Right ventricle myocardium superior (tissue), 1 donor: ENCODE measurements around the gene CACFD1. TPM values are rescaled to one million over a fixed set of nuclear protein-coding genes. Genes with fewer than 3 reads are reported as not detected.

ENCODE experiments used
- ATAC-seq: fragments of 200-7000 bp; cut with Tn5 transposase; one replicate; pipeline ENCODE4 v1.9.1; 2020; ENCODE audit warnings: mild to moderate bottlenecking; ENCODE audit not compliant: poor library complexity
- DNase-seq: peaks from one replicate; pipeline ENCODE4 v3.0.0-alpha.2; 2020
- intact Hi-C: fragments of 100-400 bp; cut with DNase I; formaldehyde crosslinking; loops from one replicate; pipeline ENCODE4 v1.11.2; 2022
- long read RNA-seq: library from polyadenylated mRNA; unstranded; transcript quantifications from one replicate; pipeline ENCODE4 v2.0.0, GENCODE V29; 2021
- total RNA-seq: library from RNA; stranded (reverse); fragmentation: NEBNext Ultra II Directional; extraction: Animal tissue kit (Norgen Biotek cat#: 25700); gene quantifications from one replicate; pipeline ENCODE4 v1.2.1, GENCODE V29; 2021
- donor health status: DM: no; HTN: yes; CAD: no; lungs with severe emphysema.

Gene CACFD1
- total RNA-seq, result 12.9 TPM
- long read RNA-seq, transcript CACFD1-201 (4 exons, 2,688 nt), result minor isoform, 12 of 92 reads
- long read RNA-seq, transcript CACFD1-202 (5 exons, 2,794 nt), result major isoform, 53 of 92 reads
- long read RNA-seq, partial matches to known transcripts, result 13 of 92 reads
- long read RNA-seq, other reads (novel, unspliced or antisense), result 13 of 92 reads

DNA sequence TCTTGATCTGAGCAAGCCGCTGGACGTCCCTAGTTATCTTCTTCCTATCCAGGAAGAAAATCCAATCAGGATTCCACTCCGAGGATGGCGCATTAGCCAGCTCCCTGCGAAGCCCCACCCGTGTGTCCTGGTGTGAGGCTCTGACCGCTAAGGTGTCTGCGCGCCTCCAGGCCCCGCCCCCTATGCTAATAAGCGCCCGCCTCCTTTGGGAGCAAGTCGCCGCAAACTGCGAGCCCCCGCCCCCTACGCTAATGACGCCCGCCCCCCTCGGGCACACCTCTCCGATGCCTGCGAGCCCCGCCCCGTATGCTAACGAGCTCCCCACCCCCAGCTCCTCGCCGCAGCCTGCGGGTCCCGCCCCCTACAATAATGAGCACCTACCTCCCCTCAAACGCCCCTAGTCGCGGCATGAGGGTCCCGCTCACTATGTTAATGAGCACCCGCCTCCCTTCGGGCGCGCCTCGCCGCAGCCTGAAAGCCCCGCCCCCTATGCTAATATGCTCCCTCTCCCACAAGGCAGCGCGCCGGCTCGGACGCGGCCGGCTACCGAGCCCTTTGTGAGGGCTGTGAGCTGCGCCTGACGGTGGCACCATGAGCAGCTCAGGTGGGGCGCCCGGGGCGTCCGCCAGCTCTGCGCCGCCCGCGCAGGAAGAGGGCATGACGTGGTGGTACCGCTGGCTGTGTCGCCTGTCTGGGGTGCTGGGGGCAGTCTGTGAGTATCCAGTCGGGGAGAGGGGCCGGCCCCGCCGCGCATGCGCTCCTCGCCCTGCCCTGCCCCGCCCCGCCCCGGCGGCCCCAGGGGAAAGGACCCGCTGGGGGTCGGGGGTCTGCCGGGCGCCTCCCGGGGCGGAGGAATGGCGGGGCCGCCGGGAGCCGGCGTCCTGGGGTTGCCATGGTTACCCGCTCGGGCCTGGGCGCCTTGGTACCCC is at the start of gene CACFD1:
Gene CACFD1, plus strand, starts transcription at position 503 of the 929 bp plus-strand sequence. Its CDS starts 89 bp downstream, at position 592.
- peak; percentile 96 for ATAC-seq
- intact Hi-C loops, result no loop called here
- DNase-seq, result peak; percentile 98

DNA sequence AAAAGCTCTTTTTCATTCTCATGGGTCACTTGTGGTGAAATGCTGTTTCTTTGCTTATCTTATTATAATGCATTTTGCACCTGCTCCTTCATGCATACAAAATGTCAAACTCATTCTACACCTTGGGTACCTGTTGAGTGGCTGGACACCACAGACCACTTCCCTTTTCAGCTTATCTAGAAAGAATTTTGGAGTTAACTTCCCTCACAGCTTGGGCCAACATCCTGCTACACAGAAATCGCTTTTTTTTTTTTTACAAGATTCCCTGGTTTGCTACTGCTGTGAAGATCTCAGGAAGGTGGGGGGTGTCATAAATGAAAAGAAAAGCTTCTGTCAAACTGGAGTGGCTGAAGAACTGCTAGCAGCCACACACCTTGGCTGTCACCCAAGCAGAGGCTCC is 44.6 kb upstream of the CACFD1 start:
- intact Hi-C loops, result no loop called here
- ATAC-seq (no peak), DNase-seq (no peak)

DNA sequence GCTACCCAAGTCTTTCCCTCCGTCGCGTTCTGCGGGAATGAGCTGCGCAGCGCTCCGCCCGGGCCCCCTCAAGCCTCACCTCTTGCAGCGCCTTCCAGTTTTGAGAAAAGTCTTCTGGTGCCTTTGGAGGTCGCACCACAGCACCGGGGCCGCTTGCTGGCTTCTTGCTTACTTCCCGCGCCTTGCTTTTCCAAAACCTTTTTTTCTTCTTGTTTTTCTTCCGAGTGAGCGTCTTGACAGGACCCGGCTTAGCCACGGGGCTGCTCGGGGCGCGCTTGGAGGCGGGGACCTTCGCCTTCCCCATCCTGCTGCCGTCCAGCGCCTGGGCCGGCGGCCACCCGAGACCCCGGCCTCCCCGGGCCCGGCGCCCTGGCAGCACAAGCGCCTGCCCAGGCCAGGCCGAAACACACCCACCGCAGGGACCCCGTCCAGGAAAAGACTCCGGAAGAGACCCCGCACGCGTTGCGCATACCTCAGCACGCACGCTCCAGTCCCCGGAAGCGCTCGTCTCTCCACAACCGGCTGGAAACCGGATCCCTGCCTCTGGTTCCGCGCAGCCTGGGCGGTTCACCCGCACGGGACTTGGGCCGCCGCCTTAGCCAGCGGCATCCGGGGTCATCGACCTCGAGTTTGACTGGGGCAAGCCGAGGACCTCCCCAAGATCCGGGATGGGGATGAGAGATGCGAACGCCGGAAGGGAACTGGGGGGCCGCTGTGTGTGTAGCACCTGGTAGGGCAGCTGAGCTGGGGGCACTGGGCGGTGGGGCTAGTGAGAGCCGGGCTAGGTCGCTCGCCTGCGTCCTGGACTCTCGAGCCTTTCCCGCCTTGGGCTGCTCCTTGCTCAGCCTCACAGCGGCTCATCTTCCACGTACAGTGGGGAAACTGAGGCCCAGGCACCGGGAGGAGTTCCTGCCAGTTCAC is 42.0 kb upstream of the CACFD1 start, which contains the start of gene REXO4:
Gene REXO4, minus strand, starts transcription at position 470 of the 921 bp plus-strand sequence. Its CDS starts 166 bp downstream, at position 304.
- DNase-seq (peak; percentile 88), ATAC-seq (peak; percentile 97)
- intact Hi-C loops, result no loop called here

DNA sequence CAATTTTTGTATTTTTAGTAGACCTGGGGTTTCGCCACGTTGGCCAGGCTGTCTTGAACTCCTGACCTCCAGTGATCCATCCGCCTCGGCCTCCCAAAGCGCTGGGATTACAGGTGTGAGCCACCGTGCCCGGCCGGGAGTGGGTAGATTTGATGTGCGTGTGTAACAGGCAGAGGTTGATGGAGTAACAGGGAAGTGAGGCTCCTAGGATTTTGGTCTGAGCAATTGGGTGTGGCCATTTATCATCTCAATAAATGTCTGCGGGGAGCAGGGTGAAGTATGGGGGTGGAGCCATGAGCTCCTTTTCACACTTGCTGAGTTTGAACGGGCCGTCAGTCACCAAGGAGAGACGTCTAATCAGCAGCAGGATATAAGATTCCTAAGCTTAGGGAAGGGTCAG is 40.8 kb upstream of the CACFD1 start:
- intact Hi-C loops, result no loop called here
- no peak for DNase-seq
- ATAC-seq, result no peak

DNA sequence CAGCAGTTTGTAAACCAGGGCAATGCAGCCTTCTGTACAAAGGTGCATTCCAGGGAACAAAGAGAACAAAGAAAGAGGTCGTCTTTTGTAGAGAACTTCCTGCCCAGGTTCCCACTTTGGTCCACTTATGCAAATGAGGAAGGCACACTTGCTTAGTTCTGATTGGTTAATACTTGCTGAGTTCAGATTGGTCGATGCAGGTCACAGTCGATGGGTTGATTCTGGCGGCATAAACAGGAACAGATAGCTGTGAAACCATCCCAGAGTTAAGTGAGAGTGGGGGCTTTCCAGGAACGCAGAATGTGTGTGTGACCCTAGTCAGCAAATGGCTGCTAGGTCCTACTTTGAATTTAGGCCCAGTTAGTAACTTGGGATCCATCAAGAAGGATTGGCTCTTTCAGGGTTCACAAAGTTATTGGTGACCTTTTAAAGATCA is 39.4 kb upstream of the CACFD1 start:
- ATAC-seq (no peak), DNase-seq (no peak)
- intact Hi-C loops, result no loop called here

DNA sequence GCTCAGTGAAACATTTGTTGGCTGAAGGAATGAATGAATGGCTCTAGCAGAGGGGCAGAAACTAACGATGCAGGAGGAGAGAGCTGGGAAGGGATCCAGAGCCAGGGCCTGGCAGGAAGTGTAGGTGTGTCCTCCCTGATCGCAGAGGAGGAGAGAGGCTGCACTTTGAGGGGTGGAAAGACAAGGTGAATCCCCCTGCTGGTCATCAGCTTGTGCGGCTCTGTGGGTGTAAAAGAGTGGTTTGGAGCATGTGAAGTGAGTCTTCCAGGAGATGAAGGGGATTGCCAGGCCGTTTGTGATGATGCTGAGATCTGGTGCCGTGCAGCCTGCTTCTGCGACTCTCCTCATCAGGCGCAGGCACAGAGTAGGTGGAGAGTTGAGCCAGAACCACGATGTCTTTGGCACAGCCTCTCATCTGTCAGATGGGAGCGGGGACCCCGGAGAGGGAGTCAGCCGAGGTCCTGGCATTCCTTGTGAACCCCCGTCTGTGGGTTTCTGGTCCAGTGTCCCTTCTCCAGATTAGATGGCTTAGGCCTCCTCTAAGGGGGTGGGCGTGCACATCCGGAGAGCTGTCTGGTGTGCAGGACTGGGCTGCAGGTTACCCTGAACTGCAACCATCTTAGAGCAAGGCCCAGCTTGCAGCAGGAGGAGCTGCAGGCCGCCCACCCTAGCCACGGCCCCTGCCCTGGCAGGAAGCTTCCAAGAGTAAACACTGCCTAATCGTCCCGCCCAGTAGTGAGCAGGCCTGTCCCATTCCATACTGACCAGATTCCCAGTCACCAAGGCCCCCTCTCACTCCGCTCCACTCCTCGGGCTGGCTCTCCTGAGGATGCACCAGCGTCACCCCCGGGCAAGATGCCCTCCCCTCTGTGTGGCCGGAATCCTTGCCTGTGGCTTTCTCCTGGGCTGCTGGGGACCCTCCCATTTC is 37.9 kb upstream of the CACFD1 start, which contains the start of gene ADAMTS13:
Gene ADAMTS13, plus strand, starts transcription at position 753 of the 928 bp plus-strand sequence. Its CDS starts 77 bp downstream, at position 830.
- no peak for ATAC-seq
- intact Hi-C loops, result no loop called here

DNA sequence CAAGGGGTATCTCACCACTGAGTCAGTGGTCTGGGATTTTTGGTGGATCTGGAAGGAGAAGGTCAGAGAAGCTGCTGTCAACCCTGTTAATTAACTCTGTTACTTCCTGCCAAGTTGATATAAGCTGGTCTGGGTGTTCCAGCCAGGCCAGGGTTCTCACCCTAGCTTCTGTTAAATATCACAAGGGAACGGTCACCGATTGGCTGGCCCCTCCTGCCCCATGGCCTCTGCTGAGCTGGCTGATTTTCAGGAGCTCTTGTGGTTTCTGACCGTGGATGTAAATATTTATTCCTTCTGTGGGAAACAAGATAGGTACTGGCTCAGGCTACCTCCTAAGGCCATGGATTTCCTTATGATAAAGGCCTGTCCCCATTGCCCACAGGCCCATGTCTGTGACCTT is 36.6 kb upstream of the CACFD1 start:
- no peak for DNase-seq

More for the DNA sequence above, 37.9 kb upstream of the CACFD1 start, which contains the start of gene ADAMTS13:
- no peak for DNase-seq

DNA sequence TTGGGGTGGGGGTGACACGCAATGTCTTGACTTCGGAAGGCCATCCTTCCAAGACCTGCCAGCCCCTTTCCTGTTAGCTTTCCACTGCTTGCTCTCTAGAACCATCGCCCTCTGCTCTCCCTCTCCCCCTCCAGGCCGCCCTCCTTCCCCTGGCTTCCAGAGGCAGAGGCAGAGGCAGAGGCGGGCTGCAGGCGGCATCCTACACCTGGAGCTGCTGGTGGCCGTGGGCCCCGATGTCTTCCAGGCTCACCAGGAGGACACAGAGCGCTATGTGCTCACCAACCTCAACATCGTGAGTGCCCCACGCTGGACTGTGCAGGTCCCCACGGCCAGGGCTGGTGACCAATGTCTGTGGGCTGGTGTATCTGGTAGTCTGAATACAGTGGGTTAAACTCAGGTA is 35.6 kb upstream of the CACFD1 start:
- ATAC-seq (no peak), DNase-seq (no peak)
- intact Hi-C loops, result no loop called here

More for the DNA sequence above, 36.6 kb upstream of the CACFD1 start:
- ATAC-seq, result peak; percentile 14
- intact Hi-C loops, result no loop called here

DNA sequence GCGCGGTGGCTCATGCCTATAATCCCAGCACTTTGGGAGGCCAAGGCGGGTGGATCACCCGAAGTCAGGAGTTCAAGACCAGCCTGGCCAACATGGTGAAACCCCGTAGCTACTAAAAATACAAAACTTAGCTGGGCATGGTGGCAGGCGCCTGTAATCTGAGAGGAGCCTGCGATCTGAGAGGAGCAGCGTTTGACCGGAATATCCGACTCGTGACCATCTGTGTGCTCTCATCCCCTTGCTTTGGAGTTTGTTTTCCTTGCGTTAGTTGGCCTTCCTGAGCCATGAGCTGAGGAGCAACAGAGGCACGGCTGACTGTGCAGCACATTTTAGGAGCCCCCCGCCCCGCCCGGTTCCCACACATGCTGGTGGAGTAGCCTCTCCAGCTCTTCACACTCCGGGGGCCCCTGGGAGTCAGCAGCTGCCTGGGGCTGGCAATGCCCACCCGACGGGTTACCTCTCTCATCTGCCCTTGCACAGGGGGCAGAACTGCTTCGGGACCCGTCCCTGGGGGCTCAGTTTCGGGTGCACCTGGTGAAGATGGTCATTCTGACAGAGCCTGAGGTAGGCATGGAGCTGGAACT is 34.6 kb upstream of the CACFD1 start:
- intact Hi-C loops, result no loop called here
- ATAC-seq (no peak), DNase-seq (no peak)

DNA sequence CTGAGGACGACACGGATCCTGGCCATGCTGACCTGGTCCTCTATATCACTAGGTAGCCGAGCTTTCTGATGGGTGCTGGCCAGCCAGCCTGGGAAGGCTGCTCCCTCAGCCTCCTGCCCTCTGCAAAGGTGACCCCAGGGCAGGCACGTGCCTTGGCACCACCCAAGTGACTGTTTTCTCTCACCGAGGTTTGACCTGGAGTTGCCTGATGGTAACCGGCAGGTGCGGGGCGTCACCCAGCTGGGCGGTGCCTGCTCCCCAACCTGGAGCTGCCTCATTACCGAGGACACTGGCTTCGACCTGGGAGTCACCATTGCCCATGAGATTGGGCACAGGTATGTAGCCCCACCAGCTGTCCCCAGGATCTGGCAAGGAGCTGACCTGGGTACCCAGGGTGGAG is 33.8 kb upstream of the CACFD1 start:
- no peak for DNase-seq
- intact Hi-C loops, result no loop called here
- no peak for ATAC-seq

DNA sequence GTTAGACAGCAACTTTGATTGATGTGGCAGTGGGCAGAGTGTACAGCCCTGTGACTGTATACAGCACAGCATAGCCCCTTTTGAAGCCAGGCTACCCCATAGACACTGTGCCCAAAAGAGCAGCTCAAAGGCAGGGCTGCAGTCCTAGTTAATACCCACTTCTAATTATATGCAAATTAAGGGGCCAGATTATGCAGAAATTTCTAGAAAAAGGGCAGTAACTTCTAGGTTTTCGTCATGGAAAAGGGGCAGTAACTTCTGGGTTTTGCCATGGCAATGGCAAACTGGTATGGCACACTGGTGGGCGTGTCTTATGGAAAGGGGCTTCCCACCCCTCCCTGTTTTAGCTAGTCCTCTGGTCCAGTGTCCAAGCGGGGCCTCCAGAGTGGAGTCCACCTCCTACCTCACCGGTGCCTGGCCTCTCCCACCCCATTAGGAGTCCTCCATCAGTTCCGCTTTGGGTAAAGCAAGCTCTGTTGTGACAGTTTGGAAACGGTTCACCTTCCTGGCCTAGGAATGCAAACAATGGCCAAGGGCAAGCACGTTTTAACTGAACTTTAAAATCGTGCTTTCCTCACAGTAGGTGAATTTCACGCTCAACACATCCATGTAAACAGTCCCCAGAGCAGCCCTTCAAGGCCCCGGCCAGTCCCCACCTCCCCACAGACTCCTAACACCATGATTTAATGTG is 32.0 kb upstream of the CACFD1 start:
- DNase-seq, result no peak

DNA sequence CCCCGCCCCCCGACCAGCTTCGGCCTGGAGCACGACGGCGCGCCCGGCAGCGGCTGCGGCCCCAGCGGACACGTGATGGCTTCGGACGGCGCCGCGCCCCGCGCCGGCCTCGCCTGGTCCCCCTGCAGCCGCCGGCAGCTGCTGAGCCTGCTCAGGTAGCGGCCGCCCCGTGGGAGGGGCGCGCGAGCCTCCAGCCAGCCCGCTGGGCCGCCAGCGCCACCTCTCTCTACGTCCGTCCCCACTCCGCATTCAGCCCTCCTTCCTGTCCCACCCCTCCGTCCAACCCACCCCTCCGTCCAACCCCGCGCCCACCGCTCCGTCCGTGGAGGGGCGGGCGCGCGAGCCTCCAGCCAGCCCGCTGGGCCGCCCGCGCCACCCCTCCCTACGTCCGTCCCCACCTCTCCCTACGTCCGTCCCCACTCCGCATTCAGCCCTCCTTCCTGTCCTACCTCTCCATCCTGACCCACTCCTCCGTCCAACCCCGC is 31.1 kb upstream of the CACFD1 start:
- ATAC-seq (peak; percentile 46), DNase-seq (no peak)
- intact Hi-C loops, result no loop called here

More for the DNA sequence above, 32.0 kb upstream of the CACFD1 start:
- no peak for ATAC-seq
- intact Hi-C loops, result no loop called here

DNA sequence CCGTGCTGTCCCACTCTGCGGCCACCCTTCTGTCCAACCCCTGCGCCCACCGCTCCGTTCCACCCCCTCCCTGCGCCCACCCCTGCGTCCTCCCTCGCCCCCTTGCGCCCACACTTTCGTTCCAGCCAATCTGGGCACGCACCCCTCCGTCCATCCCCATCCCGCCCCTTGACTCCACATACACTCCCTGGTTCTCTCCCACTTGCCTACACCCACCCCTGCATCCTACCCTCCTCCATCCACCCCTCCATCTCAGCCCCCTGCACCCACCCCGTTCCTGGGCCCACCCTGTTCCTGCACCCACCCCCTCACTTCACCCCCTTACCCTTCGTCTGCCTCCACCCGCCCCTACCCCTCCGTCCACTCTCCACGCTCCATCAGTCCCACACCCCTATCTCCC is 30.6 kb upstream of the CACFD1 start:
- DNase-seq, result no peak

DNA sequence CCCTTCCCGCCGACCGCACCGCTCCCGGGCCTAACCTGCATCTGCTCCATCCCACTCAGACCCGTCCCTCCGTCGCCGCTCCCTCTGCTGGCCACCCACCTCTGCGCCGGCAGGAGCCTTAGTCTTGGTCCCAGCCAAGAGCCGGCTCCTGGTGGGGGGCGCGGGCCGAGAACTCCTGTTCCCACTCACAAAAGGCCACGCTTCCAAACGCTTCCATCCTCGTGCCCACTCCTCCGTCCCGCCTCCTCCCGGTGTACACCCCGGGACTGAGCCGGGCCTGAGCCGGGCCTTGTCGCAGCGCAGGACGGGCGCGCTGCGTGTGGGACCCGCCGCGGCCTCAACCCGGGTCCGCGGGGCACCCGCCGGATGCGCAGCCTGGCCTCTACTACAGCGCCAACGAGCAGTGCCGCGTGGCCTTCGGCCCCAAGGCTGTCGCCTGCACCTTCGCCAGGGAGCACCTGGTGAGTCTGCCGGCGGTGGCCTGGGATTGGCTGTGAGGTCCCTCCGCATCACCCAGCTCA is 30.1 kb upstream of the CACFD1 start:
- intact Hi-C loops, result no loop called here
- ATAC-seq, result peak; percentile 66
- peak; percentile 61 for DNase-seq

More for the DNA sequence above, 30.6 kb upstream of the CACFD1 start:
- intact Hi-C loops, result no loop called here
- ATAC-seq, result no peak

DNA sequence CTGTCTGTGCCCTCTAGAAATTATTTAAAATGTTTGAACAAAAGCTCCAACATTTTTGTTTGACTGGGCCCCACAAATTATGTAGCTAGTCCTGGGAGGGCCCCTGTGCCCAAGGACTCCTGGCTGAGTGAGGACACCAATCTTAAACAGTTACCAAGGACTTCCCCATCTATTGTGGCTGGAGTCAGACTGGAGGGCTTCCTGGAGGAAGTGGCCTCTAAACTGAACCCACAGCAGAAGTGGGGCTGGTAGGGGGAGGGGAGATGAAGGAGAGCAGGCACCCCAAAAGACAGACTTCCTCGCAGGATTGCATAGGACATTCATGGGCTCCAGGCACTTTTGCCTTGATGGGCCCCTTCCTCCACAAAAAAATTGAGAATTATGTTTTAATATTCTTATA is 29.5 kb upstream of the CACFD1 start:
- DNase-seq (no peak), ATAC-seq (no peak)
- intact Hi-C loops, result no loop called here

DNA sequence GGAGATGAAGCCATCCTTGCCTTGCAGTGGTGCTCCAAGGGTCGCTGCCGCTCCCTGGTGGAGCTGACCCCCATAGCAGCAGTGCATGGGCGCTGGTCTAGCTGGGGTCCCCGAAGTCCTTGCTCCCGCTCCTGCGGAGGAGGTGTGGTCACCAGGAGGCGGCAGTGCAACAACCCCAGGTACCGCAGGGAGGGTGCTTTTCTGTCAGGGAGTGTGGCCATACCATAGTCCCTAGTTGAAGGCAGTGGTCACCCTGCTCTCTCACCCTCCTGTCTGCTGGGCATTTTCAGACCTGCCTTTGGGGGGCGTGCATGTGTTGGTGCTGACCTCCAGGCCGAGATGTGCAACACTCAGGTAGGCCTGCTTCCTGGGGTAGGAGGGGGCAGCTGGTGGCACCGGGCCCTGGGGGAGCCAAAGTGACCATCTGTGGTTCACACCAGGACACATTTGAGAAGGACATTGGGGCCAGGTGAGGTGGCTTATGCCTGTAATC is 26.4 kb upstream of the CACFD1 start:
- ATAC-seq (no peak), DNase-seq (no peak)
- intact Hi-C loops, result no loop called here
